ENCODE results near the gene KLHL3. TPM values are rescaled to one million over a fixed set of nuclear protein-coding genes. Genes with fewer than 3 reads are reported as not detected.

The KLHL3 gene
- total and polyA plus RNA-seq, 4 donors: 0.91 to 8.8 (median 3.7) TPM

DNA sequence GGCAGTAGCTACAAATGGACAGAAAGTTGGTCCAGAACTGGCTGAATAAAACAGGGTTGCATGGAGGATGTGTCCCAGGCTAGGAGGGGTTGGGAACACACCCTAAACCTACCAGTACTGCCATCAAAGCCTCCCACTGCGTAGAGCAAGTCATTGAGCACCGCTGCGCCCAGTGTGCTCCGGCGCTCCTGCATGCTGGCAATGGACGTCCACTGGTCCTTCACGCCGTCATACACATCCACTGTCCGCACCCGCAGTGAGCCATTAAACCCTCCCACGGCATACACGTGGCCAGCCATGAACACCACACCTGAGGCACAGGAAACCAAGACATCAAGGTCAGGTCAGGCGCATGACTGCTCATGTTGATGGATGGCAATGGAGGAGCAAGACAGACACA lies 97.0 kb downstream of the KLHL3 start:
- Histone ChIP-seq H3K27me3 (ENCODE audit: control insufficient read depth in 4 of 4, insufficient read depth in 4 of 4, low read length in 3 of 4) (no peaks in the 10 kb centered on the region), H3K27ac (ENCODE audit: low read depth in 1 of 2, low read length in 2 of 2) (no peak overlapping the region), H3K36me3 (ENCODE audit: control insufficient read depth in 4 of 4, insufficient read depth in 3 of 4, low read depth in 1 of 4, low read length in 3 of 4) (no peaks in the 10 kb centered on the region), H3K9me3 (ENCODE audit: control insufficient read depth in 4 of 4, low read length in 3 of 4) (peaks cover 0 to 5% (median 0%) of the 10 kb centered on the region in 4 donors), H3K4me1 (ENCODE audit: control insufficient read depth in 4 of 4, insufficient read depth in 4 of 4, low read length in 3 of 4) (no peaks in the 10 kb centered on the region), H3K4me3 (ENCODE audit: low read depth in 1 of 3, low read length in 3 of 3) (no peak overlapping the region), H3K9ac (ENCODE audit: low read depth in 1 of 2, low read length in 2 of 2) (no peak overlapping the region)
- TF ChIP-seq, protein P1, sequence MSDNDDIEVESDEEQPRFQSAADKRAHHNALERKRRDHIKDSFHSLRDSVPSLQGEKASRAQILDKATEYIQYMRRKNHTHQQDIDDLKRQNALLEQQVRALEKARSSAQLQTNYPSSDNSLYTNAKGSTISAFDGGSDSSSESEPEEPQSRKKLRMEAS (IDR thresholded peaks at IDR 0.05): no peak
- TF ChIP-seq RXRA (IDR thresholded peaks at IDR 0.05): no peak
- TF ChIP-seq, protein P2, sequence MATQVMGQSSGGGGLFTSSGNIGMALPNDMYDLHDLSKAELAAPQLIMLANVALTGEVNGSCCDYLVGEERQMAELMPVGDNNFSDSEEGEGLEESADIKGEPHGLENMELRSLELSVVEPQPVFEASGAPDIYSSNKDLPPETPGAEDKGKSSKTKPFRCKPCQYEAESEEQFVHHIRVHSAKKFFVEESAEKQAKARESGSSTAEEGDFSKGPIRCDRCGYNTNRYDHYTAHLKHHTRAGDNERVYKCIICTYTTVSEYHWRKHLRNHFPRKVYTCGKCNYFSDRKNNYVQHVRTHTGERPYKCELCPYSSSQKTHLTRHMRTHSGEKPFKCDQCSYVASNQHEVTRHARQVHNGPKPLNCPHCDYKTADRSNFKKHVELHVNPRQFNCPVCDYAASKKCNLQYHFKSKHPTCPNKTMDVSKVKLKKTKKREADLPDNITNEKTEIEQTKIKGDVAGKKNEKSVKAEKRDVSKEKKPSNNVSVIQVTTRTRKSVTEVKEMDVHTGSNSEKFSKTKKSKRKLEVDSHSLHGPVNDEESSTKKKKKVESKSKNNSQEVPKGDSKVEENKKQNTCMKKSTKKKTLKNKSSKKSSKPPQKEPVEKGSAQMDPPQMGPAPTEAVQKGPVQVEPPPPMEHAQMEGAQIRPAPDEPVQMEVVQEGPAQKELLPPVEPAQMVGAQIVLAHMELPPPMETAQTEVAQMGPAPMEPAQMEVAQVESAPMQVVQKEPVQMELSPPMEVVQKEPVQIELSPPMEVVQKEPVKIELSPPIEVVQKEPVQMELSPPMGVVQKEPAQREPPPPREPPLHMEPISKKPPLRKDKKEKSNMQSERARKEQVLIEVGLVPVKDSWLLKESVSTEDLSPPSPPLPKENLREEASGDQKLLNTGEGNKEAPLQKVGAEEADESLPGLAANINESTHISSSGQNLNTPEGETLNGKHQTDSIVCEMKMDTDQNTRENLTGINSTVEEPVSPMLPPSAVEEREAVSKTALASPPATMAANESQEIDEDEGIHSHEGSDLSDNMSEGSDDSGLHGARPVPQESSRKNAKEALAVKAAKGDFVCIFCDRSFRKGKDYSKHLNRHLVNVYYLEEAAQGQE (IDR thresholded peaks at IDR 0.05): no peak
- no peak for TF ChIP-seq EGR1 (IDR thresholded peaks at IDR 0.05; ENCODE audit: low read depth in 2 of 2)
- TF ChIP-seq GABPA (IDR thresholded peaks at IDR 0.05 in 1 of 2, conservative IDR thresholded peaks at IDR 0.05 in 1 of 2): no peak
- no peak for TF ChIP-seq TAF1 (conservative IDR thresholded peaks at IDR 0.05)
- TF ChIP-seq YY1 (IDR thresholded peaks at IDR 0.05): no peak
- TF ChIP-seq SP1 (IDR thresholded peaks at IDR 0.05): no peak
- no peak for TF ChIP-seq FOXA1 (IDR thresholded peaks at IDR 0.05)
- no peak for TF ChIP-seq HNF4G (IDR thresholded peaks at IDR 0.05)
- TF ChIP-seq, protein P3, sequence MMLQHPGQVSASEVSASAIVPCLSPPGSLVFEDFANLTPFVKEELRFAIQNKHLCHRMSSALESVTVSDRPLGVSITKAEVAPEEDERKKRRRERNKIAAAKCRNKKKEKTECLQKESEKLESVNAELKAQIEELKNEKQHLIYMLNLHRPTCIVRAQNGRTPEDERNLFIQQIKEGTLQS (IDR thresholded peaks at IDR 0.05): no peak
- TF ChIP-seq NR2F2 (IDR thresholded peaks at IDR 0.05): no peak
- no peak for TF ChIP-seq JUND (IDR thresholded peaks at IDR 0.05)
- TF ChIP-seq FOXA2 (IDR thresholded peaks at IDR 0.05): no peak
- TF ChIP-seq RAD21 (IDR thresholded peaks at IDR 0.05): no peak
- TF ChIP-seq, protein P4, sequence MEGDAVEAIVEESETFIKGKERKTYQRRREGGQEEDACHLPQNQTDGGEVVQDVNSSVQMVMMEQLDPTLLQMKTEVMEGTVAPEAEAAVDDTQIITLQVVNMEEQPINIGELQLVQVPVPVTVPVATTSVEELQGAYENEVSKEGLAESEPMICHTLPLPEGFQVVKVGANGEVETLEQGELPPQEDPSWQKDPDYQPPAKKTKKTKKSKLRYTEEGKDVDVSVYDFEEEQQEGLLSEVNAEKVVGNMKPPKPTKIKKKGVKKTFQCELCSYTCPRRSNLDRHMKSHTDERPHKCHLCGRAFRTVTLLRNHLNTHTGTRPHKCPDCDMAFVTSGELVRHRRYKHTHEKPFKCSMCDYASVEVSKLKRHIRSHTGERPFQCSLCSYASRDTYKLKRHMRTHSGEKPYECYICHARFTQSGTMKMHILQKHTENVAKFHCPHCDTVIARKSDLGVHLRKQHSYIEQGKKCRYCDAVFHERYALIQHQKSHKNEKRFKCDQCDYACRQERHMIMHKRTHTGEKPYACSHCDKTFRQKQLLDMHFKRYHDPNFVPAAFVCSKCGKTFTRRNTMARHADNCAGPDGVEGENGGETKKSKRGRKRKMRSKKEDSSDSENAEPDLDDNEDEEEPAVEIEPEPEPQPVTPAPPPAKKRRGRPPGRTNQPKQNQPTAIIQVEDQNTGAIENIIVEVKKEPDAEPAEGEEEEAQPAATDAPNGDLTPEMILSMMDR (IDR thresholded peaks at IDR 0.05; ENCODE audit: low read depth, low read length, missing input control): no peak
- no peak for TF ChIP-seq HNF4A (conservative IDR thresholded peaks at IDR 0.05)
- 97% methylated on average over 13 of the region's 13 CpGs for WGBS
- DNase-seq (ENCODE audit: low spot score): no peak

DNA sequence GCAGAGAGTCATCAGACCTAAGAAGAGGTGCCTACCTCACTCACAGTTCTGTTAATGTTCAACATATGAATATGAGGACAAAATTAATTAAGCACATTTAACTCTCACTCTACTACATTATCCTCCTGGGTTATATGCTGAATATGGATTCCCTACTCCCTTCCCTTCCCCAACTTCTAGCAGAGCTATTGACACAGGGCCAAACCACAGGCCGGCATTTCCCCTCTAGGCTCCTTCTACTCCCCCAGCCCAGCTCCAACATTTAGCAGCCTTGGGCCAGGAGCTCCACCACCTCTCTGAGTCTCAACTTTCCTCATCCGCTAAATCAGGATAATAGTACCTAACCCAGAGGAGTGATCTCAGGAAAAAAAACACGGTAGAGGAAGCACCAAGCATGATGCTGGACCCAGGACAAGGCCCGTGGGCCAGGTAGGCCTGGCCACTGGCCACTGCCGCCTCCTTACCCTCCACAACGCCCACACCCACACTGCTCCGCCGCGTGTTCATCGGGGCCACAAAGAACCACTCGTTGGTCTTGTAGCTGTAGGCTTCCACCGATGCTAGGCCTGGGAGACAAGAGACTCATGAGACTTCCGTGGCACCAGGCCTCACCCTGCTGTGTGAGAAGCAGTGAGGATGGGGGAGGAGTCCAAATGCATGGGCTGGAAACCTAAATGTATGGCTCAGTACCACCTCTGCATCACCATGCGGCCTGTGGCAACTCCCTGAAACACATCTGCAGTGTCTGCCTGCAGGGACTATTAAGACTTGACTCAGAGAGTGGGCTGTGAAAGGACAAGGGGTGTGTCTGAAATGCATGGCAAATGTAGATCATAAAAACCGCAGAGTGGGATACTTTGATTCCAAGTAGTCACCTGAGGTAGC lies 98.8 kb downstream of the KLHL3 start:
- Histone ChIP-seq H3K9ac (ENCODE audit: low read depth in 1 of 2, low read length in 2 of 2) (no peak overlapping the region), H3K4me1 (ENCODE audit: control insufficient read depth in 4 of 4, insufficient read depth in 4 of 4, low read length in 3 of 4) (no peaks in the 10 kb centered on the region), H3K36me3 (ENCODE audit: control insufficient read depth in 4 of 4, insufficient read depth in 3 of 4, low read depth in 1 of 4, low read length in 3 of 4) (no peaks in the 10 kb centered on the region), H3K9me3 (ENCODE audit: control insufficient read depth in 4 of 4, low read length in 3 of 4) (peaks cover 0 to 5% (median 0%) of the 10 kb centered on the region in 4 donors), H3K27me3 (ENCODE audit: control insufficient read depth in 4 of 4, insufficient read depth in 4 of 4, low read length in 3 of 4) (no peaks in the 10 kb centered on the region), H3K27ac (ENCODE audit: low read depth in 1 of 2, low read length in 2 of 2) (no peak overlapping the region), H3K4me3 (ENCODE audit: low read depth in 1 of 3, low read length in 3 of 3) (no peak overlapping the region)
- DNase-seq (ENCODE audit: low spot score): no peak
- WGBS: 96% methylated on average over 15 of the region's 15 CpGs
- no peak for TF ChIP-seq EGR1 (IDR thresholded peaks at IDR 0.05; ENCODE audit: low read depth in 2 of 2)
- TF ChIP-seq FOXA2 (IDR thresholded peaks at IDR 0.05): no peak
- TF ChIP-seq HNF4A (conservative IDR thresholded peaks at IDR 0.05): no peak
- TF ChIP-seq, protein P1 (IDR thresholded peaks at IDR 0.05): no peak
- TF ChIP-seq RXRA (IDR thresholded peaks at IDR 0.05): no peak
- TF ChIP-seq, protein P2 (IDR thresholded peaks at IDR 0.05): no peak
- TF ChIP-seq FOXA1 (IDR thresholded peaks at IDR 0.05): no peak
- TF ChIP-seq RAD21 (IDR thresholded peaks at IDR 0.05): no peak
- TF ChIP-seq, protein P5, sequence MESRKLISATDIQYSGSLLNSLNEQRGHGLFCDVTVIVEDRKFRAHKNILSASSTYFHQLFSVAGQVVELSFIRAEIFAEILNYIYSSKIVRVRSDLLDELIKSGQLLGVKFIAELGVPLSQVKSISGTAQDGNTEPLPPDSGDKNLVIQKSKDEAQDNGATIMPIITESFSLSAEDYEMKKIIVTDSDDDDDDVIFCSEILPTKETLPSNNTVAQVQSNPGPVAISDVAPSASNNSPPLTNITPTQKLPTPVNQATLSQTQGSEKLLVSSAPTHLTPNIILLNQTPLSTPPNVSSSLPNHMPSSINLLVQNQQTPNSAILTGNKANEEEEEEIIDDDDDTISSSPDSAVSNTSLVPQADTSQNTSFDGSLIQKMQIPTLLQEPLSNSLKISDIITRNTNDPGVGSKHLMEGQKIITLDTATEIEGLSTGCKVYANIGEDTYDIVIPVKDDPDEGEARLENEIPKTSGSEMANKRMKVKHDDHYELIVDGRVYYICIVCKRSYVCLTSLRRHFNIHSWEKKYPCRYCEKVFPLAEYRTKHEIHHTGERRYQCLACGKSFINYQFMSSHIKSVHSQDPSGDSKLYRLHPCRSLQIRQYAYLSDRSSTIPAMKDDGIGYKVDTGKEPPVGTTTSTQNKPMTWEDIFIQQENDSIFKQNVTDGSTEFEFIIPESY (IDR thresholded peaks at IDR 0.05): no peak

Data from liver (tissue), 9 donors.